ENCODE results near the gene SLC6A19. TPM values are rescaled to one million over a fixed set of nuclear protein-coding genes. Genes with fewer than 3 reads are reported as not detected.
A peak's percentile ranks its signal among the peaks of the same experiment; 100 is the strongest.

The SLC6A19 gene
- under 1 TPM in 1 of 4 donors, not detected in 3; under 0.01 TPM for total RNA-seq

DNA sequence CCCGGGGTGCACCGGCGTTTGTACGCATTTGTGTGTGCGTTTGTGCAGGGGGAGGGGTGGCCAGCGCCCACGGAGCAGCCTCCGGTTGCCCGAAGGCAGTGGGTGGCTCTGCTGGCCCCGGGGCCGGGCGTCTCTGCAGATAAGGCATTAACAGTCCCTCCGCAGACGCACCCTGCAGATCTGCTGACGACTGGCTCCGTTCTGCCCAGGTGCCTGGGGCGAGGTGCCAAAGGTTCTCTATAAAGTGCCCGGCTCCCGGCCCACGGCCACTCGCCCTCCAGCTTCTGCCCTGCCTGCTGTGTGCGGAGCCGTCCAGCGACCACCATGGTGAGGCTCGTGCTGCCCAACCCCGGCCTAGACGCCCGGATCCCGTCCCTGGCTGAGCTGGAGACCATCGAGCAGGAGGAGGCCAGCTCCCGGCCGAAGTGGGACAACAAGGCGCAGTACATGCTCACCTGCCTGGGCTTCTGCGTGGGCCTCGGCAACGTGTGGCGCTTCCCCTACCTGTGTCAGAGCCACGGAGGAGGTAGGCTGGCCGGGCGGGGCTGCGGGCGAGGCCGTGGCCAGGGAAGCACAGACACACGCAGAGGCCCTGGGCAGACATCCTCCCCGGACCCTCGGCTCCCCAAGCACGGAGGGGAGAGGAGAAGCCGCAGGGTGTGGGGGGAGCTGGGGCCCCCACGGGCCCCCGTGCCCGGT lies at the start of gene SLC6A19:
TSS of gene SLC6A19 (plus strand) at position 269 of the 699 bp plus-strand sequence. CDS start at position 325, 56 bp downstream.
- Histone ChIP-seq H3K4me1 (no peaks in the 10 kb centered on the region), H3K27ac (peak within 1 kb of the TSS in 1 of 4 donors; percentile 34), H3K4me3 (peak within 1 kb of the TSS in 1 of 4 donors; percentile 5), H3K9me3 (no peaks in the 10 kb centered on the region), H3K27me3 (peaks cover 0 to 40% of the 10 kb centered on the region in 2 donors), H3K36me3 (no peaks in the 10 kb centered on the region)
- whole genome bisulfite sequencing, 2 donors = 69 to 77% methylated on average over 31 to 47 of the region's 51 CpGs
- TF ChIP-seq CTCF (IDR thresholded peaks at IDR 0.05) = no peak
- no peak for TF ChIP-seq POLR2A (IDR thresholded peaks at IDR 0.05)
- TF ChIP-seq EP300 (IDR thresholded peaks at IDR 0.05) = no peak
- DNase-seq (ENCODE audit: low spot score in 2 of 2) = no peak

DNA sequence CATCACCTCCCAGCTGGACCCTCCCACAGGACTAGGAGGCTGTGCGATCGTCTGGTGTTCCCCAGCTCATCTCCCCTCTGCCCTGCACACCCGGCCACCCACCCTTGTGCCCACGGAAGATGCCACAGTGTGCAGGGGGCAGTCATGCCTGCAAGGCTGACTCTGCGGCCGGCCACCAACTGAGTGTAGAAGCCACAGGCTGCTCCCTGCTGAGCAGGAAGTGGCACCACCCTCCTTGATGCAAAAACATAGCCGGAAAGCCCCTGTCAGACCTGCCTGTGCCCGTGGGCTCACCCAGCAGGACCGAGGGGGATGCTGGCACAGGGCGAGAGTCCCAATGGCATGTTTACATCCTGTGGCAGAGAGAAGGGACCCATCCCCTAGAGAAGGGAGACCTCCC lies 49.2 kb upstream of the SLC6A19 start:
- Histone ChIP-seq H3K4me3 (no peak overlapping the region), H3K27me3 (peaks cover 8 to 51% of the 10 kb centered on the region in 2 donors), H3K4me1 (peaks cover 0 to 14% (median 0%) of the 10 kb centered on the region in 4 donors), H3K36me3 (no peaks in the 10 kb centered on the region), H3K9me3 (peaks cover 0 to 6% (median 0%) of the 10 kb centered on the region in 4 donors), H3K27ac (no peak overlapping the region)
- no peak for DNase-seq (ENCODE audit: low spot score in 2 of 2)
- TF ChIP-seq EP300 (IDR thresholded peaks at IDR 0.05) (no peak), CTCF (IDR thresholded peaks at IDR 0.05) (no peak), POLR2A (IDR thresholded peaks at IDR 0.05) (no peak)
- WGBS, 2 donors = 32 to 58% methylated on average over 4 to 9 of the region's 10 CpGs

GRCh38 chr5:1152771-1153282 lies 48.6 kb upstream of the SLC6A19 start:
- Histone ChIP-seq H3K4me3 (no peak overlapping the region), H3K9me3 (peaks cover 0 to 6% (median 0%) of the 10 kb centered on the region in 4 donors), H3K36me3 (no peaks in the 10 kb centered on the region), H3K4me1 (peaks cover 0 to 14% (median 0%) of the 10 kb centered on the region in 4 donors), H3K27me3 (peaks cover 8 to 56% of the 10 kb centered on the region in 2 donors), H3K27ac (no peak overlapping the region)
- WGBS, 2 donors = 42 to 44% methylated on average over 15 of the region's 15 CpGs
- TF ChIP-seq POLR2A (IDR thresholded peaks at IDR 0.05) (no peak), EP300 (IDR thresholded peaks at IDR 0.05) (no peak), CTCF (IDR thresholded peaks at IDR 0.05) (no peak)
- DNase-seq (ENCODE audit: low spot score in 2 of 2) = no peak

DNA sequence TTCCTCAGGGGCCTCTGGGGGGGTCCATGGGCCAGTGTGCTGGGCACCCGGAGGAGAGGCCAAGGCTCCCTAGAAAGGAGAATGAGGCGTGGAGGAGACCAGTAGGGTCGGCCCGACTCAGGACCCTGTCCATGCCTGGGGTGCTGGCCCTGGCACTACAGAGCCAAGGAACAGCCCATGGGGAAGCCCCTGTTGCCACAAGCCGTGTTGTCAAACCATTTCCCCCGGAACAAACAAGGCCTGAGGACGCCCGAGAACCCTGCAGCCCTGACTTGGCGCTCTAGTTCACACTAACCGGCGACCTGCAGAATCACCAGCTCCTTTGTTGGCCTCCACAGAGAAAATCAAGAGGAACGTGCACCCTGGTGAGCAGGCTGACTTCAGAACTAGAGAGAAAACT lies 48.0 kb upstream of the SLC6A19 start:
- H3K27ac ChIP-seq = no peak overlapping the region
- peaks cover 8 to 56% of the 10 kb centered on the region in 2 donors for H3K27me3 ChIP-seq
- 81 to 82% methylated on average over 10 to 12 of the region's 12 CpGs for WGBS, 2 donors
- H3K4me1 ChIP-seq = peaks cover 0 to 14% (median 0%) of the 10 kb centered on the region in 4 donors
- H3K9me3 ChIP-seq = peaks cover 0 to 6% (median 0%) of the 10 kb centered on the region in 4 donors
- TF ChIP-seq CTCF (IDR thresholded peaks at IDR 0.05) (no peak), EP300 (IDR thresholded peaks at IDR 0.05) (no peak), POLR2A (IDR thresholded peaks at IDR 0.05) (no peak)
- DNase-seq (ENCODE audit: low spot score in 2 of 2) = no peak
- no peaks in the 10 kb centered on the region for H3K36me3 ChIP-seq
- H3K4me3 ChIP-seq = no peak overlapping the region

Measured in tibial nerve (tissue), 4 donors.